Smooth muscle cell (in vitro differentiated cells): ENCODE results near the gene SAFB2. TPM values are rescaled to one million over a fixed set of nuclear protein-coding genes. Genes with fewer than 3 reads are reported as not detected.

ENCODE experiments used
- DNase-seq: peaks from one replicate; lab custom pipeline; 2025; ENCODE audit not compliant: unreplicated experiment; lab: John Stamatoyannopoulos, UW
- H2AFZ ChIP-seq: fragments of 200-600 bp; sonication (generic); 2 replicates; pipeline ENCODE4 v1.6.0; 2016; ENCODE audit warnings: antibody characterized with exemption, low read depth, mild to moderate bottlenecking
- H3F3A ChIP-seq: fragments of 200-600 bp; sonication (generic); 2 replicates; pipeline ENCODE4 v1.6.0; 2017; ENCODE audit warnings: antibody characterized with exemption, low read depth
- H3K27ac ChIP-seq: fragments of 200-600 bp; sonication (generic); 2 replicates; pipeline ENCODE4 v1.5.1; 2016; ENCODE audit warnings: low read depth, mild to moderate bottlenecking
- H3K27me3 ChIP-seq: fragments of 200-600 bp; sonication (generic); 2 replicates; pipeline ENCODE4 v1.6.1; 2016; ENCODE audit warnings: low read depth, mild to moderate bottlenecking
- H3K36me3 ChIP-seq: fragments of 200-600 bp; sonication (generic); 2 replicates; pipeline ENCODE4 v1.5.1; 2016; ENCODE audit warnings: low read depth
- H3K4me1 ChIP-seq: fragments of 200-600 bp; sonication (generic); 2 replicates; pipeline ENCODE4 v1.5.1; 2016; ENCODE audit warnings: low read depth
- H3K4me2 ChIP-seq: fragments of 200-600 bp; sonication (generic); 2 replicates; pipeline ENCODE4 v1.6.0; 2016; ENCODE audit warnings: mild to moderate bottlenecking
- H3K4me3 ChIP-seq: fragments of 200-600 bp; sonication (generic); 2 replicates; pipeline ENCODE4 v1.5.1; 2016; ENCODE audit warnings: mild to moderate bottlenecking
- H3K79me2 ChIP-seq: fragments of 200-600 bp; sonication (generic); 2 replicates; pipeline ENCODE4 v1.6.0; 2016; ENCODE audit warnings: low read depth, mild to moderate bottlenecking
- H3K9ac ChIP-seq: fragments of 200-600 bp; sonication (generic); 2 replicates; pipeline ENCODE4 v1.6.0; 2016; ENCODE audit warnings: low read depth
- H3K9me3 ChIP-seq: fragments of 200-600 bp; sonication (generic); replicated peaks from 2 replicates; pipeline ENCODE4 v1.5.1; 2016; ENCODE audit warnings: low read depth
- H4K20me1 ChIP-seq: fragments of 200-600 bp; sonication (generic); 2 replicates; pipeline ENCODE4 v1.6.0; 2016; ENCODE audit warnings: low read depth
- WGBS: methylation state at CpG from one replicate; pipeline ENCODE4 v1.1.7; 2016; ENCODE audit warnings: low lambda C conversion rate; 5-methylcytosine and 5-hydroxymethylcytosine counted together
- polyA plus RNA-seq: library from polyadenylated mRNA; unstranded; fragments of >200 nt; fragmentation: Nextera tagmentation; extraction: Ambion mirVana; gene quantifications from 2 replicates; pipeline ENCODE4 v1.2.1, GENCODE V29; 2016
- small RNA-seq: library from RNA; depleted of rRNA; stranded (forward); fragments of <200 nt; gene quantifications from one replicate; pipeline ENCODE3, GENCODE V24; 2014
- total RNA-seq: library from RNA; depleted of rRNA; stranded (reverse); fragments of >200 nt; gene quantifications from 2 replicates; pipeline ENCODE4 v1.2.3, GENCODE V29; 2014
- TF ChIP-seq, protein P1 (sequence below): fragments of 200-600 bp; sonication (generic); IDR thresholded peaks from 2 replicates; pipeline ENCODE4 v1.5.1; 2017; ENCODE audit warnings: borderline replicate concordance, mild to moderate bottlenecking, antibody characterized with exemption; ENCODE audit not compliant: insufficient read depth, poor library complexity, severe bottlenecking

SAFB2 gene
- total and polyA plus RNA-seq, 2 experiments from 2014 or later: 28.9 to 44.9 TPM

DNA sequence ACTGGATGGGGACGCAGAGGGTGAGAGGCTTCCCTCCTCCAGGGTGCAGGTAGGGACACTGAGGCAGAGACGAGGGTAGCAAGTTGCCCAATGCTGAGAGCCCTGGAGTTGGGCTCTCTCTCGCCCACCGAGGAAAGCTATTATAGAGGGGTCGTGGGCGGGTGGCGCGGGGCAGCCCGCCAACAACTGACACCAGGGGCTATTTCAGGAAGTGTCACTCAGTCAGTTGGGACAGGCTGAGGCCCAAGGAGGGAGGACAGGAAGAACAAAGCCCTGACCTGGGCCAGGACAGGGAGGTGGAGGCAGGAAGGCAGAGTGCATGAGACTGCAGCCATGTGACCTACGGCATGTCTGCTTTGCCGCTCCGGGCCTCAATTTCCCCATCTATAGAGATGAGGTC lies 84.7 kb downstream of the SAFB2 start:
- H2AFZ ChIP-seq: no peak overlapping the region
- 92% methylated on average over 12 of the region's 12 CpGs for WGBS
- no peaks in the 10 kb centered on the region for H3K27me3 ChIP-seq
- no peak for DNase-seq
- H4K20me1 ChIP-seq: no peaks in the 10 kb centered on the region
- no peak overlapping the region for H3K4me2 ChIP-seq
- H3K79me2 ChIP-seq: no peaks in the 10 kb centered on the region
- no peak overlapping the region for H3K9ac ChIP-seq
- peak overlapping the region; percentile 38 for H3K27ac ChIP-seq
- H3K4me1 ChIP-seq: peaks cover 4% of the 10 kb centered on the region
- H3F3A ChIP-seq: no peaks in the 10 kb centered on the region
- H3K4me3 ChIP-seq: no peak overlapping the region
- no peaks in the 10 kb centered on the region for H3K9me3 ChIP-seq
- TF ChIP-seq, protein P1, sequence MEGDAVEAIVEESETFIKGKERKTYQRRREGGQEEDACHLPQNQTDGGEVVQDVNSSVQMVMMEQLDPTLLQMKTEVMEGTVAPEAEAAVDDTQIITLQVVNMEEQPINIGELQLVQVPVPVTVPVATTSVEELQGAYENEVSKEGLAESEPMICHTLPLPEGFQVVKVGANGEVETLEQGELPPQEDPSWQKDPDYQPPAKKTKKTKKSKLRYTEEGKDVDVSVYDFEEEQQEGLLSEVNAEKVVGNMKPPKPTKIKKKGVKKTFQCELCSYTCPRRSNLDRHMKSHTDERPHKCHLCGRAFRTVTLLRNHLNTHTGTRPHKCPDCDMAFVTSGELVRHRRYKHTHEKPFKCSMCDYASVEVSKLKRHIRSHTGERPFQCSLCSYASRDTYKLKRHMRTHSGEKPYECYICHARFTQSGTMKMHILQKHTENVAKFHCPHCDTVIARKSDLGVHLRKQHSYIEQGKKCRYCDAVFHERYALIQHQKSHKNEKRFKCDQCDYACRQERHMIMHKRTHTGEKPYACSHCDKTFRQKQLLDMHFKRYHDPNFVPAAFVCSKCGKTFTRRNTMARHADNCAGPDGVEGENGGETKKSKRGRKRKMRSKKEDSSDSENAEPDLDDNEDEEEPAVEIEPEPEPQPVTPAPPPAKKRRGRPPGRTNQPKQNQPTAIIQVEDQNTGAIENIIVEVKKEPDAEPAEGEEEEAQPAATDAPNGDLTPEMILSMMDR: no peak
- no peaks in the 10 kb centered on the region for H3K36me3 ChIP-seq

Small RNA genes lying within 50 kb of the gene (small RNA-seq; reads per million reads assigned to genes)
- gene SNRPEP4: 1.00 reads per million, percentile 30 among the genes with 10 or more reads in this experiment

Other genes with a start within 250 kb of the SAFB2 start
- gene ZNRF4, start 167.4 kb downstream of the SAFB2 start, total RNA-seq: not detected in 2 replicates
- gene ZNRF4, start 167.4 kb downstream of the SAFB2 start, polyA plus RNA-seq: not detected in 2 replicates
- 2.9 and 6.2 TPM in 2 replicates for gene TINCR, start 54.8 kb downstream of the SAFB2 start, total RNA-seq
- 2.2 and 5.7 TPM in 2 replicates for gene TINCR, start 54.8 kb downstream of the SAFB2 start, polyA plus RNA-seq
- 22.8 and 29.4 TPM in 2 replicates for gene SAFB, start 307 bp upstream of the SAFB2 start, total RNA-seq
- gene SAFB, start 307 bp upstream of the SAFB2 start, polyA plus RNA-seq: 68.3 and 74.3 TPM in 2 replicates
- 29.8 and 45.2 TPM in 2 replicates for gene MICOS13, start 57.7 kb upstream of the SAFB2 start, total RNA-seq
- 143 and 151 TPM in 2 replicates for gene MICOS13, start 57.7 kb upstream of the SAFB2 start, polyA plus RNA-seq
- gene HSD11B1L, start 58.3 kb upstream of the SAFB2 start, total RNA-seq: 10.3 and 28.0 TPM in 2 replicates
- gene HSD11B1L, start 58.3 kb upstream of the SAFB2 start, polyA plus RNA-seq: 28.4 and 28.5 TPM in 2 replicates
- 591 and 641 TPM in 2 replicates for gene RPL36, start 67.5 kb upstream of the SAFB2 start, total RNA-seq
- gene RPL36, start 67.5 kb upstream of the SAFB2 start, polyA plus RNA-seq: 1,079 and 1,182 TPM in 2 replicates
- 30.2 and 31.6 TPM in 2 replicates for gene LONP1, start 97.4 kb upstream of the SAFB2 start, total RNA-seq
- gene LONP1, start 97.4 kb upstream of the SAFB2 start, polyA plus RNA-seq: 67.7 and 82.6 TPM in 2 replicates
- not detected in 2 replicates for gene CATSPERD, start 97.9 kb upstream of the SAFB2 start, total RNA-seq
- not detected in 2 replicates for gene CATSPERD, start 97.9 kb upstream of the SAFB2 start, polyA plus RNA-seq
- gene PRR22, start 162.0 kb upstream of the SAFB2 start, total RNA-seq: 1.5 and 2.2 TPM in 2 replicates
- gene PRR22, start 162.0 kb upstream of the SAFB2 start, polyA plus RNA-seq: 0.65 and 1.7 TPM in 2 replicates
- gene DUS3L, start 168.4 kb upstream of the SAFB2 start, total RNA-seq: 12.8 and 19.7 TPM in 2 replicates
- 18.5 and 19.0 TPM in 2 replicates for gene DUS3L, start 168.4 kb upstream of the SAFB2 start, polyA plus RNA-seq
- gene NRTN, start 182.3 kb upstream of the SAFB2 start, total RNA-seq: 2.2 TPM in 1 of 2 replicates, not detected in the other
- 5.4 and 5.7 TPM in 2 replicates for gene NRTN, start 182.3 kb upstream of the SAFB2 start, polyA plus RNA-seq
- 0.22 TPM in 1 of 2 replicates, not detected in the other for gene FUT6, start 216.9 kb upstream of the SAFB2 start, total RNA-seq
- not detected in 2 replicates for gene FUT6, start 216.9 kb upstream of the SAFB2 start, polyA plus RNA-seq
- gene FUT3, start 228.7 kb upstream of the SAFB2 start, total RNA-seq: 0.18 and 0.58 TPM in 2 replicates
- 0.24 TPM in 1 of 2 replicates, not detected in the other for gene FUT3, start 228.7 kb upstream of the SAFB2 start, polyA plus RNA-seq
- not detected in 2 replicates for gene FUT5, start 247.8 kb upstream of the SAFB2 start, total RNA-seq
- gene FUT5, start 247.8 kb upstream of the SAFB2 start, polyA plus RNA-seq: 0.97 TPM in 1 of 2 replicates, not detected in the other